ENCODE results near the gene COX5B. TPM values are rescaled to one million over a fixed set of nuclear protein-coding genes. Genes with fewer than 3 reads are reported as not detected.

COX5B gene
- total RNA-seq, 1 donor from 2014 or later, result 669 TPM

- no peaks in the 10 kb centered on the region for H3K4me1 ChIP-seq (ENCODE audit: control insufficient read depth in 3 of 3, insufficient read depth in 3 of 3, low read length in 3 of 3)
Measured at GRCh38 chr2:97688062-97688827, 42.4 kb downstream of the COX5B start.

GRCh38 chr2:97691166-97691565, 45.3 kb downstream of the COX5B start:
- Histone ChIP-seq H3K9me3 (ENCODE audit: control insufficient read depth in 3 of 3, low read length in 3 of 3) (no peaks in the 10 kb centered on the region), H3K4me3 (ENCODE audit: low read length in 3 of 3) (no peak overlapping the region), H3K27me3 (ENCODE audit: control insufficient read depth in 3 of 3, insufficient read depth in 3 of 3, low read length in 3 of 3) (no peaks in the 10 kb centered on the region), H3K36me3 (ENCODE audit: control insufficient read depth in 3 of 3, insufficient read depth in 3 of 3, low read length in 3 of 3) (no peaks in the 10 kb centered on the region), H3K9ac (ENCODE audit: low read depth in 1 of 3, low read length in 3 of 3) (no peak overlapping the region), H3K27ac (ENCODE audit: low read depth, low read length) (no peak overlapping the region), H3K4me1 (ENCODE audit: control insufficient read depth in 3 of 3, insufficient read depth in 3 of 3, low read length in 3 of 3) (no peaks in the 10 kb centered on the region)

More at GRCh38 chr2:97688062-97688827, 42.4 kb downstream of the COX5B start:
- H3K4me3 ChIP-seq (ENCODE audit: low read length in 3 of 3), result no peak overlapping the region
- H3K27ac ChIP-seq (ENCODE audit: low read depth, low read length), result no peak overlapping the region
- H3K27me3 ChIP-seq (ENCODE audit: control insufficient read depth in 3 of 3, insufficient read depth in 3 of 3, low read length in 3 of 3), result no peaks in the 10 kb centered on the region
- H3K36me3 ChIP-seq (ENCODE audit: control insufficient read depth in 3 of 3, insufficient read depth in 3 of 3, low read length in 3 of 3), result no peaks in the 10 kb centered on the region
- no peaks in the 10 kb centered on the region for H3K9me3 ChIP-seq (ENCODE audit: control insufficient read depth in 3 of 3, low read length in 3 of 3)
- no peak overlapping the region for H3K9ac ChIP-seq (ENCODE audit: low read depth in 1 of 3, low read length in 3 of 3)

GRCh38 chr2:97693476-97693875, 47.6 kb downstream of the COX5B start:
- Histone ChIP-seq H3K36me3 (ENCODE audit: control insufficient read depth in 3 of 3, insufficient read depth in 3 of 3, low read length in 3 of 3) (no peaks in the 10 kb centered on the region), H3K9me3 (ENCODE audit: control insufficient read depth in 3 of 3, low read length in 3 of 3) (no peaks in the 10 kb centered on the region), H3K4me3 (ENCODE audit: low read length in 3 of 3) (no peak overlapping the region), H3K9ac (ENCODE audit: low read depth in 1 of 3, low read length in 3 of 3) (no peak overlapping the region), H3K4me1 (ENCODE audit: control insufficient read depth in 3 of 3, insufficient read depth in 3 of 3, low read length in 3 of 3) (peaks cover 0 to 2% (median 0%) of the 10 kb centered on the region in 3 donors), H3K27me3 (ENCODE audit: control insufficient read depth in 3 of 3, insufficient read depth in 3 of 3, low read length in 3 of 3) (no peaks in the 10 kb centered on the region), H3K27ac (ENCODE audit: low read depth, low read length) (no peak overlapping the region)

- Histone ChIP-seq H3K27ac (ENCODE audit: low read depth, low read length) (no peak overlapping the region), H3K27me3 (ENCODE audit: control insufficient read depth in 3 of 3, insufficient read depth in 3 of 3, low read length in 3 of 3) (no peaks in the 10 kb centered on the region), H3K9me3 (ENCODE audit: control insufficient read depth in 3 of 3, low read length in 3 of 3) (no peaks in the 10 kb centered on the region), H3K4me1 (ENCODE audit: control insufficient read depth in 3 of 3, insufficient read depth in 3 of 3, low read length in 3 of 3) (peaks cover 0 to 2% (median 0%) of the 10 kb centered on the region in 3 donors), H3K9ac (ENCODE audit: low read depth in 1 of 3, low read length in 3 of 3) (no peak overlapping the region), H3K4me3 (ENCODE audit: low read length in 3 of 3) (no peak overlapping the region), H3K36me3 (ENCODE audit: control insufficient read depth in 3 of 3, insufficient read depth in 3 of 3, low read length in 3 of 3) (no peaks in the 10 kb centered on the region)
Measured at GRCh38 chr2:97695744-97696143, 49.9 kb downstream of the COX5B start.

- no peaks in the 10 kb centered on the region for H3K27me3 ChIP-seq (ENCODE audit: control insufficient read depth in 3 of 3, insufficient read depth in 3 of 3, low read length in 3 of 3)
- peak overlapping the region in 1 of 3 donors; percentile 39 for H3K4me3 ChIP-seq (ENCODE audit: low read length in 3 of 3)
- no peaks in the 10 kb centered on the region for H3K36me3 ChIP-seq (ENCODE audit: control insufficient read depth in 3 of 3, insufficient read depth in 3 of 3, low read length in 3 of 3)
- peaks cover 0 to 2% (median 0%) of the 10 kb centered on the region in 3 donors for H3K4me1 ChIP-seq (ENCODE audit: control insufficient read depth in 3 of 3, insufficient read depth in 3 of 3, low read length in 3 of 3)
- no peaks in the 10 kb centered on the region for H3K9me3 ChIP-seq (ENCODE audit: control insufficient read depth in 3 of 3, low read length in 3 of 3)
- no peak overlapping the region for H3K27ac ChIP-seq (ENCODE audit: low read depth, low read length)
- H3K9ac ChIP-seq (ENCODE audit: low read depth in 1 of 3, low read length in 3 of 3), result peak overlapping the region; percentile 36 to 46 (median 36)
Measured at GRCh38 chr2:97697252-97698235, 51.7 kb downstream of the COX5B start.

Small RNA genes within 50 kb of the gene (small RNA-seq; reads per million reads assigned to genes)
- gene RNU4-8P, result 0.23 reads per million, percentile 10 among the genes with 10 or more reads in this experiment

Other genes starting within 250 kb of the COX5B start
- 43.3 TPM for gene ANKRD36B, start 56.2 kb upstream of the COX5B start, total RNA-seq
- 30.3 TPM for gene ACTR1B, start 18.0 kb downstream of the COX5B start, total RNA-seq
- gene C2orf92, start 23.7 kb downstream of the COX5B start, total RNA-seq, result 4.7 TPM
- 3.1 TPM for gene ZAP70, start 67.5 kb downstream of the COX5B start, total RNA-seq